GM23338 (cell line): ENCODE results near the gene PPFIA1. TPM values are rescaled to one million over a fixed set of nuclear protein-coding genes. Genes with fewer than 3 reads are reported as not detected.

Source experiments
- ATAC-seq: fragments of 200-7000 bp; cut with Tn5 transposase; 3 replicates; pipeline ENCODE4 v1.9.1; 2020
- DNase-seq: peaks from one replicate; pipeline ENCODE4 v3.0.0-alpha.2; 2015; ENCODE audit warnings: low spot score
- H2AFZ ChIP-seq: fragments of 200-600 bp; sonication (generic); 2 replicates; pipeline ENCODE4 v1.8.0; 2016; ENCODE audit warnings: antibody characterized with exemption, mild to moderate bottlenecking, moderate library complexity
- H3F3A ChIP-seq: fragments of 200-600 bp; sonication (generic); replicated peaks from 2 replicates; pipeline ENCODE4 v1.8.0; 2017; ENCODE audit warnings: antibody characterized with exemption, mixed run types, low read depth
- H3K27ac ChIP-seq: fragments of 200-600 bp; sonication (generic); 2 replicates; pipeline ENCODE4 v1.6.1; 2016; ENCODE audit warnings: low read depth
- H3K27me3 ChIP-seq: fragments of 200-600 bp; sonication (generic); 2 replicates; pipeline ENCODE4 v1.8.0; 2016; ENCODE audit warnings: mild to moderate bottlenecking, mixed run types, moderate library complexity; ENCODE audit not compliant: insufficient read depth
- H3K36me3 ChIP-seq: fragments of 200-600 bp; sonication (generic); 2 replicates; pipeline ENCODE4 v1.8.0; 2016; ENCODE audit warnings: mild to moderate bottlenecking; ENCODE audit not compliant: insufficient read depth
- H3K4me1 ChIP-seq: fragments of 200-600 bp; sonication (generic); 2 replicates; pipeline ENCODE4 v1.8.0; 2016; ENCODE audit warnings: mild to moderate bottlenecking, moderate library complexity; ENCODE audit not compliant: insufficient read depth
- H3K4me2 ChIP-seq: fragments of 200-600 bp; sonication (generic); 2 replicates; pipeline ENCODE4 v1.7.1; 2017; ENCODE audit warnings: mixed run types
- H3K4me3 ChIP-seq: fragments of 200-600 bp; sonication (generic); 2 replicates; pipeline ENCODE4 v1.6.1; 2016; ENCODE audit warnings: mixed run types
- H3K79me2 ChIP-seq: fragments of 200-600 bp; sonication (generic); replicated peaks from 2 replicates; pipeline ENCODE4 v1.8.0; 2017; ENCODE audit warnings: mild to moderate bottlenecking; ENCODE audit not compliant: insufficient read depth
- H3K9me2 ChIP-seq: fragments of 200-600 bp; sonication (generic); 2 replicates; pipeline ENCODE4 v1.8.0; 2017; ENCODE audit not compliant: insufficient read depth
- H4K20me1 ChIP-seq: fragments of 200-600 bp; sonication (generic); replicated peaks from 2 replicates; pipeline ENCODE4 v1.8.0; 2017; ENCODE audit warnings: mild to moderate bottlenecking; ENCODE audit not compliant: insufficient read depth
- H3K27ac Mint-ChIP-seq: 2 replicates; pipeline ENCODE4 v1.8.0; 2020; ENCODE audit warnings: inconsistent platforms, mild to moderate bottlenecking, moderate library complexity, mixed read lengths
- H3K27me3 Mint-ChIP-seq: 3 replicates; pipeline ENCODE4 v1.8.0; 2022; ENCODE audit warnings: low read depth, mild to moderate bottlenecking, moderate library complexity, mixed read lengths, inconsistent platforms; ENCODE audit not compliant: insufficient read depth, poor library complexity
- H3K36me3 Mint-ChIP-seq: 3 replicates; pipeline ENCODE4 v1.8.0; 2021; ENCODE audit warnings: low read depth, mild to moderate bottlenecking, inconsistent platforms, moderate library complexity, mixed read lengths
- H3K4me1 Mint-ChIP-seq: 3 replicates; pipeline ENCODE4 v1.8.0; 2020; ENCODE audit warnings: mild to moderate bottlenecking, inconsistent platforms, mixed read lengths
- H3K4me3 Mint-ChIP-seq: 3 replicates; pipeline ENCODE4 v1.8.0; 2021; ENCODE audit warnings: moderate library complexity, mild to moderate bottlenecking, inconsistent platforms, mixed read lengths
- H3K9me3 Mint-ChIP-seq: 3 replicates; pipeline ENCODE4 v1.8.0; 2020; ENCODE audit warnings: moderate library complexity, mild to moderate bottlenecking, inconsistent platforms, mixed read lengths
- CREB1 ChIP-seq: fragments of 250-450 bp; sonication (Bioruptor Pico); IDR thresholded peaks from 2 replicates; pipeline ENCODE4 v1.5.0; 2020; ENCODE audit warnings: low read depth, mild to moderate bottlenecking, moderate library complexity
- EZH2 ChIP-seq: fragments of 200-600 bp; sonication (generic); IDR thresholded peaks from one replicate; pipeline ENCODE4 v1.8.0; 2017; ENCODE audit warnings: antibody characterized with exemption, mild to moderate bottlenecking, low read depth; ENCODE audit not compliant: unreplicated experiment
- EZH2phosphoT487 ChIP-seq: fragments of 200-600 bp; sonication (generic); IDR thresholded peaks from one replicate; pipeline ENCODE4 v1.8.1; 2018; ENCODE audit warnings: antibody characterized with exemption; ENCODE audit not compliant: unreplicated experiment
- JUNB ChIP-seq: IDR thresholded peaks from one replicate; pipeline ENCODE4 v1.6.1; 2016; ENCODE audit warnings: antibody characterized with exemption; ENCODE audit not compliant: unreplicated experiment
- NANOG ChIP-seq: IDR thresholded peaks from 2 replicates; pipeline ENCODE4 v1.6.1; 2016; ENCODE audit warnings: antibody characterized with exemption, borderline replicate concordance
- POLR2AphosphoS5 ChIP-seq: IDR thresholded peaks from 2 replicates; pipeline ENCODE4 v1.6.1; 2016; ENCODE audit warnings: antibody characterized with exemption, low read depth
- STAT1 ChIP-seq: IDR thresholded peaks from one replicate; pipeline ENCODE4 v1.6.1; 2016; ENCODE audit warnings: antibody characterized with exemption; ENCODE audit not compliant: unreplicated experiment
- ZNF114 ChIP-seq: fragments of 250-450 bp; sonication (Bioruptor Pico); IDR thresholded peaks from 2 replicates; pipeline ENCODE4 v1.5.0; 2020; ENCODE audit warnings: mild to moderate bottlenecking, moderate library complexity
- ZNF331 ChIP-seq: fragments of 250-450 bp; sonication (Bioruptor Pico); IDR thresholded peaks from 2 replicates; pipeline ENCODE4 v1.5.0; 2020; ENCODE audit warnings: low read depth, mild to moderate bottlenecking, moderate library complexity
- polyA plus RNA-seq: library from polyadenylated mRNA; unstranded; fragments of >200 nt; fragmentation: Nextera tagmentation; extraction: Ambion mirVana; gene quantifications from 2 replicates; pipeline ENCODE4 v1.2.1, GENCODE V29; 2016
- total RNA-seq: library from RNA; depleted of rRNA; stranded (reverse); fragments of >200 nt; shearing (Covaris generic); gene quantifications from 2 replicates; pipeline ENCODE4 v1.2.3, GENCODE V29; 2014
- TF ChIP-seq, protein P1 (sequence below): IDR thresholded peaks from 2 replicates; pipeline ENCODE4 v1.6.1; 2016; ENCODE audit warnings: antibody characterized with exemption
- TF ChIP-seq, protein P2 (sequence below): IDR thresholded peaks from one replicate; pipeline ENCODE4 v1.6.1; 2018; ENCODE audit warnings: antibody characterized with exemption; ENCODE audit not compliant: unreplicated experiment
- TF ChIP-seq, protein P3 (sequence below), 2 experiments: fragments of 200-600 bp in 1 of 2; sonication (generic) in 1 of 2; conservative IDR thresholded peaks; 2 replicates each; pipeline versions ENCODE4 v1.5.1 to v1.6.1; 2016 to 2017; ENCODE audit warnings: antibody characterized with exemption in 2 of 2, low read depth in 2 of 2, mild to moderate bottlenecking in 2 of 2, moderate library complexity in 1 of 2

Gene PPFIA1
- total and polyA plus RNA-seq, 2 experiments from 2014 or later = 41.7 to 62.0 TPM

DNA sequence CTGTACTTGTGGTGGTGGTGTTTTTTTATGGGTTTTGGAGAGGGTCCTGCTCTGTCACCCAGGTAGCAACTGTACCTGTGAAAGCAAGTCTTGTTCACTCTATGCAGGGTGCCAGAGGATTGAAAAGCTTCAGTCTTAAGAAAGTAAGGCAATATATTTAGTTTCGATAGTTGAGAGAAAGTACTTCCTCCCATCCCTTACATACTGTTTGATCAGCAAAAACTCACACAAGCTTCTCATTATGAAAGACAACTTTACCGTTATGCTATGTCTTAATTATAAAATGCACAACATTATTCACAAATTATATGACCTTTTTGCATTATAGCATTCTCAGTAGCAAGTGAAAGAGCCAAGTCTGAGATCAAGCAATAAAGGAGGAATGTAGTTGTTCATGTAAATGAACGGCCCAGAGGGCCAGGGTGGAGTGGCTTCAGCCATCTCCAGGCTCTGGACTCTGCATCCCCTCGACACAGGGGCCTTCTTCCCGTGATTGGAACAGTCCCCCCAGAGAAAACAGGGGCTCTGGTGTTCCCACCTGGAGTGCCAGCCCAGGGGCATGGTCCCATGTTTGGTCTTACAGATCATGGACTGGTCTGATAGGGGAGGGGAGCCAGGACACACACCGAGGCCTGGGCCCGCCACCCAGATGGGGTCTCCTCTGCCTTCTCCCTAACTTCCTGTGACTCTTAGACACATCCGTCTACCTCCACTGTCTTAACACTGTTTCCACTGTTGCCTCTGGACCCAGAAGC lies 89.1 kb downstream of the PPFIA1 start:
- peaks cover 4% of the 10 kb centered on the region; the same call in 1 of the 2 replicates for H3K79me2 ChIP-seq
- H3K4me3 ChIP-seq = no peak overlapping the region
- no peaks in the 10 kb centered on the region for H3K9me2 ChIP-seq
- H3K9me3 Mint-ChIP-seq = no peaks in the 10 kb centered on the region
- H3K4me1 ChIP-seq = no peaks in the 10 kb centered on the region
- H3K27ac ChIP-seq = no peak overlapping the region
- DNase-seq = no peak
- no peak overlapping the region for H2AFZ ChIP-seq
- H3K27me3 ChIP-seq = no peaks in the 10 kb centered on the region
- no peaks in the 10 kb centered on the region for H3F3A ChIP-seq
- H3K36me3 Mint-ChIP-seq = peaks cover 82% of the 10 kb centered on the region
- H3K27ac Mint-ChIP-seq = no peak overlapping the region
- H3K4me2 ChIP-seq = no peak overlapping the region
- no peak for TF ChIP-seq ZNF114
- TF ChIP-seq POLR2AphosphoS5 = no peak
- no peak for TF ChIP-seq ZNF331 (CRISPR knock-in tag)
- TF ChIP-seq EZH2 = no peak
- no peak for TF ChIP-seq STAT1
- no peak for TF ChIP-seq EZH2phosphoT487
- peaks cover 3% of the 10 kb centered on the region for H3K27me3 Mint-ChIP-seq
- ATAC-seq = no peak
- H3K36me3 ChIP-seq = peaks cover 36% of the 10 kb centered on the region
- H3K4me1 Mint-ChIP-seq = no peaks in the 10 kb centered on the region
- peaks cover 11% of the 10 kb centered on the region; the same call in 1 of the 2 replicates for H4K20me1 ChIP-seq
- no peak overlapping the region for H3K4me3 Mint-ChIP-seq

DNA sequence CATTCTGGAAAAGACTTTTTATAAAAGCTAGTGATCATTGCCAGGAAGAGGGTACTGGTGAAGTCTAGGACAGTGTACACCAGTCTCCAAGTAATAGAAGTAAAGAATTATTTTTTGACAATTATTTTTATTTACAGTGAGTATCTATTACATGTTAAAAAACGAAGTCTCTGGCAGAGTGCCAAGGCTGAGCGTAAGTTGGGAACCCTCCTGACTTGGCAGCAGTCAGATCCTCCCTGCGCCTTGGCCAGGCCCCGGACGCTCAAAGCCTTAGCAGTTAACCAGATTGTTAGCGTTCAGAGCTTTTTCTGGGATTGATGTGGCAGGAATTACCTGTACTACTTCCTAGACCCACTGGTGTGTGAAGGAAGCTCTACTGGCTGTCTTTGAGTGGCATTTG lies 89.7 kb downstream of the PPFIA1 start:
- peaks cover 4% of the 10 kb centered on the region for H3K27me3 Mint-ChIP-seq
- H3K36me3 Mint-ChIP-seq = peaks cover 82% of the 10 kb centered on the region
- ATAC-seq = no peak
- H3K9me3 Mint-ChIP-seq = no peaks in the 10 kb centered on the region
- Histone ChIP-seq H3K36me3 (peaks cover 32% of the 10 kb centered on the region), H3K27me3 (no peaks in the 10 kb centered on the region), H3K9me2 (no peaks in the 10 kb centered on the region), H3K27ac (no peak overlapping the region), H3F3A (no peaks in the 10 kb centered on the region), H3K79me2 (peaks cover 4% of the 10 kb centered on the region; the same call in 1 of the 2 replicates), H2AFZ (no peak overlapping the region), H3K4me2 (no peak overlapping the region), H3K4me3 (no peak overlapping the region), H4K20me1 (peaks cover 11% of the 10 kb centered on the region; the same call in 1 of the 2 replicates), H3K4me1 (no peaks in the 10 kb centered on the region)
- no peak overlapping the region for H3K4me3 Mint-ChIP-seq
- H3K4me1 Mint-ChIP-seq = no peaks in the 10 kb centered on the region
- DNase-seq = no peak
- H3K27ac Mint-ChIP-seq = no peak overlapping the region
- TF ChIP-seq, protein P1, sequence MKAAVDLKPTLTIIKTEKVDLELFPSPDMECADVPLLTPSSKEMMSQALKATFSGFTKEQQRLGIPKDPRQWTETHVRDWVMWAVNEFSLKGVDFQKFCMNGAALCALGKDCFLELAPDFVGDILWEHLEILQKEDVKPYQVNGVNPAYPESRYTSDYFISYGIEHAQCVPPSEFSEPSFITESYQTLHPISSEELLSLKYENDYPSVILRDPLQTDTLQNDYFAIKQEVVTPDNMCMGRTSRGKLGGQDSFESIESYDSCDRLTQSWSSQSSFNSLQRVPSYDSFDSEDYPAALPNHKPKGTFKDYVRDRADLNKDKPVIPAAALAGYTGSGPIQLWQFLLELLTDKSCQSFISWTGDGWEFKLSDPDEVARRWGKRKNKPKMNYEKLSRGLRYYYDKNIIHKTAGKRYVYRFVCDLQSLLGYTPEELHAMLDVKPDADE = no peak
- TF ChIP-seq, protein P2, sequence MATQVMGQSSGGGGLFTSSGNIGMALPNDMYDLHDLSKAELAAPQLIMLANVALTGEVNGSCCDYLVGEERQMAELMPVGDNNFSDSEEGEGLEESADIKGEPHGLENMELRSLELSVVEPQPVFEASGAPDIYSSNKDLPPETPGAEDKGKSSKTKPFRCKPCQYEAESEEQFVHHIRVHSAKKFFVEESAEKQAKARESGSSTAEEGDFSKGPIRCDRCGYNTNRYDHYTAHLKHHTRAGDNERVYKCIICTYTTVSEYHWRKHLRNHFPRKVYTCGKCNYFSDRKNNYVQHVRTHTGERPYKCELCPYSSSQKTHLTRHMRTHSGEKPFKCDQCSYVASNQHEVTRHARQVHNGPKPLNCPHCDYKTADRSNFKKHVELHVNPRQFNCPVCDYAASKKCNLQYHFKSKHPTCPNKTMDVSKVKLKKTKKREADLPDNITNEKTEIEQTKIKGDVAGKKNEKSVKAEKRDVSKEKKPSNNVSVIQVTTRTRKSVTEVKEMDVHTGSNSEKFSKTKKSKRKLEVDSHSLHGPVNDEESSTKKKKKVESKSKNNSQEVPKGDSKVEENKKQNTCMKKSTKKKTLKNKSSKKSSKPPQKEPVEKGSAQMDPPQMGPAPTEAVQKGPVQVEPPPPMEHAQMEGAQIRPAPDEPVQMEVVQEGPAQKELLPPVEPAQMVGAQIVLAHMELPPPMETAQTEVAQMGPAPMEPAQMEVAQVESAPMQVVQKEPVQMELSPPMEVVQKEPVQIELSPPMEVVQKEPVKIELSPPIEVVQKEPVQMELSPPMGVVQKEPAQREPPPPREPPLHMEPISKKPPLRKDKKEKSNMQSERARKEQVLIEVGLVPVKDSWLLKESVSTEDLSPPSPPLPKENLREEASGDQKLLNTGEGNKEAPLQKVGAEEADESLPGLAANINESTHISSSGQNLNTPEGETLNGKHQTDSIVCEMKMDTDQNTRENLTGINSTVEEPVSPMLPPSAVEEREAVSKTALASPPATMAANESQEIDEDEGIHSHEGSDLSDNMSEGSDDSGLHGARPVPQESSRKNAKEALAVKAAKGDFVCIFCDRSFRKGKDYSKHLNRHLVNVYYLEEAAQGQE = no peak
- TF ChIP-seq ZNF114 (no peak), POLR2AphosphoS5 (no peak), CREB1 (CRISPR knock-in tag) (no peak), JUNB (no peak), NANOG (no peak), ZNF331 (CRISPR knock-in tag) (no peak), STAT1 (no peak), EZH2phosphoT487 (no peak), EZH2 (no peak)
- TF ChIP-seq, protein P3, sequence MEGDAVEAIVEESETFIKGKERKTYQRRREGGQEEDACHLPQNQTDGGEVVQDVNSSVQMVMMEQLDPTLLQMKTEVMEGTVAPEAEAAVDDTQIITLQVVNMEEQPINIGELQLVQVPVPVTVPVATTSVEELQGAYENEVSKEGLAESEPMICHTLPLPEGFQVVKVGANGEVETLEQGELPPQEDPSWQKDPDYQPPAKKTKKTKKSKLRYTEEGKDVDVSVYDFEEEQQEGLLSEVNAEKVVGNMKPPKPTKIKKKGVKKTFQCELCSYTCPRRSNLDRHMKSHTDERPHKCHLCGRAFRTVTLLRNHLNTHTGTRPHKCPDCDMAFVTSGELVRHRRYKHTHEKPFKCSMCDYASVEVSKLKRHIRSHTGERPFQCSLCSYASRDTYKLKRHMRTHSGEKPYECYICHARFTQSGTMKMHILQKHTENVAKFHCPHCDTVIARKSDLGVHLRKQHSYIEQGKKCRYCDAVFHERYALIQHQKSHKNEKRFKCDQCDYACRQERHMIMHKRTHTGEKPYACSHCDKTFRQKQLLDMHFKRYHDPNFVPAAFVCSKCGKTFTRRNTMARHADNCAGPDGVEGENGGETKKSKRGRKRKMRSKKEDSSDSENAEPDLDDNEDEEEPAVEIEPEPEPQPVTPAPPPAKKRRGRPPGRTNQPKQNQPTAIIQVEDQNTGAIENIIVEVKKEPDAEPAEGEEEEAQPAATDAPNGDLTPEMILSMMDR (conservative IDR thresholded peaks at IDR 0.05; ENCODE audit: low read depth in 2 of 2) = no peak
